Stimulated activated CD4-positive, alpha-beta T cell treated with anti-CD3 and anti-CD28 coated beads, Interleukin-15, amount 100 ng/mL, for 48 hours (primary cell): Measurements from ENCODE around the gene MDH2.
"Not testable (repeated sequence)": the region's sequence is repeated elsewhere in the genome, so short reads cannot be mapped to it uniquely, and the experiment has no call there.

ENCODE experiments used
- DNase-seq, 2 donors: peaks; one replicate each; pipeline ENCODE4 v3.0.0-alpha.2; 2020; ENCODE audit warnings: low read depth in 2 of 2

The MDH2 gene, protein sequence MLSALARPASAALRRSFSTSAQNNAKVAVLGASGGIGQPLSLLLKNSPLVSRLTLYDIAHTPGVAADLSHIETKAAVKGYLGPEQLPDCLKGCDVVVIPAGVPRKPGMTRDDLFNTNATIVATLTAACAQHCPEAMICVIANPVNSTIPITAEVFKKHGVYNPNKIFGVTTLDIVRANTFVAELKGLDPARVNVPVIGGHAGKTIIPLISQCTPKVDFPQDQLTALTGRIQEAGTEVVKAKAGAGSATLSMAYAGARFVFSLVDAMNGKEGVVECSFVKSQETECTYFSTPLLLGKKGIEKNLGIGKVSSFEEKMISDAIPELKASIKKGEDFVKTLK

GRCh38 chr7:76047811-76048667, at the start of gene MDH2, which contains the start of gene STYXL1:
Gene MDH2, plus strand, starts transcription at chr7:76048106. Its CDS starts 55 bp downstream, at chr7:76048161.
Gene STYXL1, minus strand, starts transcription at chr7:76048000. Its CDS starts 17,477 bp downstream, at chr7:76030523.
- DNase-seq = peak; percentile 86 to 88

GRCh38 chr7:76000566-76000965, 47.3 kb upstream of the MDH2 start:
- DNase-seq = no peak

- no peak for DNase-seq
Measured at GRCh38 chr7:76002139-76002538, 45.8 kb upstream of the MDH2 start.

DNA sequence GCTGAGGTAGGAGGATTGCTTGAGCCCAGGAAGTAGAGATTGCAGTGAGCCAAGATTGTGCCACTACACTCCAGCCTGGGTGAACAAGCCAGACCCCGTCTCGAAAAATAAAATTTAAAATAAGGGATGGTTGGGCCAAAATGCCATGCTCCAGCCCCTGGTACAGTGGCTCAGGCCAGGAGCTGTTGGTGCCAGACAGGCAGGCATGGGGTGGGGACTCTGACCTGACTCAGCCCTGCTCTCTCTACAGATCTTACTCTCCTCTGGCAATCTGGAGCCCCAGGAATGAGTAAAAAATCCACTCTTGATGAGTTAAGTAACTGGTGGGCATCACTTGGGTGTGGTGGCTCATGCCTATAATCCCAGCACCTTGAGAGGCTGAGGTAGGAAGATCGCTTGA, 45.1 kb upstream of the MDH2 start:
- no peak for DNase-seq

DNA sequence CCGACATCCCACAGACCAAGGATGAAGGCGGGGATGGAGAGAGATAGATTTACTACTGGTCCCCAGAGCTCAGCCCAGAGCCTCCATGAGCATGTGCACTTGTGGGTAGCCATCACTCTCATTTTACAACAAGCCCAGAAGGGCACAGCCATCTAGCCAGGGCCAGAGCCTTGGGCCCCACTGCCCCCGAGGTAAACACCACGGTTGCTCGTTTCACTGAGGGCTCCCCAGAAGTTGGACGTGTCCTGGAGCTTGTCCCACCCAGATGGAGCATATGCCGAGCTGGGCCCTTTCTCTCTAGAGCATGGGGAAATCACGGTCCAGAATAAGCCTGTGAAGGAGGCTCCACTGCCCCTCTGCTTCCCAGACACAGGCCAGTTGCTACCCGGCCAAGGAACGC, 44.6 kb upstream of the MDH2 start:
- no peak for DNase-seq

GRCh38 chr7:76005004-76005403, 42.9 kb upstream of the MDH2 start:
- not testable (repeated sequence) for DNase-seq

GRCh38 chr7:76008156-76008687, 39.7 kb upstream of the MDH2 start:
- DNase-seq = no peak

- DNase-seq = no peak
Measured at GRCh38 chr7:76009672-76010600, 38.0 kb upstream of the MDH2 start.

GRCh38 chr7:76011442-76011861, 36.5 kb upstream of the MDH2 start:
- DNase-seq = no peak

GRCh38 chr7:76016191-76016947, 31.5 kb upstream of the MDH2 start:
- DNase-seq = no peak

DNA sequence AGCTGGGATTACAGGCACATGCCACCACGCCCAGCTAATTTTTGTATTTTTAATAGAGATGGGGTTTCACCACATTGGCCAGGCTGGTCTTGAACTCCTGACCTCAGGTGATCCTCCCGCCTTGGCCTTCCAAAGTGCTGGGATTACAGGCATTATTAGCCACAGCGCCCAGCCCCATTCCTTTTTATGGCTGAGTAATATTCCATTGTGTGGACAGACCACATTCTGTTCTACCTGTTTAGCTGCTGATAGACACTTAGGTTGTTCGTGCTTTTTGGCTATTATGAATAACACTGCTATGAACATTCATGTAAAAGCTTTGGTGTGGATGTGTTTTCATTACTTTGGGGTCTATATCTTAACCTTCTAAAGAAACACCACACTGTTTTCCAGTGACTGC, 29.4 kb upstream of the MDH2 start:
- DNase-seq = not testable (repeated sequence)

- peak; percentile 32 to 57 for DNase-seq
Measured at GRCh38 chr7:76020031-76020714, 27.7 kb upstream of the MDH2 start.

- DNase-seq = no peak
Measured at GRCh38 chr7:76022026-76022780, 25.7 kb upstream of the MDH2 start.

GRCh38 chr7:76023002-76023401, 24.9 kb upstream of the MDH2 start:
- DNase-seq = no peak

GRCh38 chr7:76029682-76030081, 18.2 kb upstream of the MDH2 start:
- not testable (repeated sequence) for DNase-seq

- DNase-seq = no peak
Measured at GRCh38 chr7:76031964-76032363, 15.9 kb upstream of the MDH2 start.

DNA sequence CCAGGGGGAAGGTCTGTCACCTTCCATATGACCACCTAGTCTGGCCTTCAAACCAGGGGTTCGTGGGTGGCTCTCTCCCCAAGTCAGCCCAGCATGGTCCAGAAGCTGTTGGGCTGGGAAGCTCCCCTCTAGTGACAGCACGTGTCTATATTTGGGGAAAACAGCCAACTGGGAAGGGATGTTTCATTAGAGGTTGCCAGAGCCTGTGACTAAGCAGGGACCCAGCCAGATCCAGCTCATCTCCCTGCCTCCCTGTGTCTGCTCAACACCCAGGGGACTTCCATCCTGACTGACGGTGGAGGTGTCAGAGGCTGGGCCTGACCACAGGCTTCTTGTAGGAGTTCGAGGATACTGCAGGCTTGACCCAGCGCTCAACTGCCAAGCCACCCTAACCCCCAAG, 10.6 kb upstream of the MDH2 start:
- no peak for DNase-seq

- no peak for DNase-seq
Measured at GRCh38 chr7:76040126-76040525, 7.8 kb upstream of the MDH2 start.

DNA sequence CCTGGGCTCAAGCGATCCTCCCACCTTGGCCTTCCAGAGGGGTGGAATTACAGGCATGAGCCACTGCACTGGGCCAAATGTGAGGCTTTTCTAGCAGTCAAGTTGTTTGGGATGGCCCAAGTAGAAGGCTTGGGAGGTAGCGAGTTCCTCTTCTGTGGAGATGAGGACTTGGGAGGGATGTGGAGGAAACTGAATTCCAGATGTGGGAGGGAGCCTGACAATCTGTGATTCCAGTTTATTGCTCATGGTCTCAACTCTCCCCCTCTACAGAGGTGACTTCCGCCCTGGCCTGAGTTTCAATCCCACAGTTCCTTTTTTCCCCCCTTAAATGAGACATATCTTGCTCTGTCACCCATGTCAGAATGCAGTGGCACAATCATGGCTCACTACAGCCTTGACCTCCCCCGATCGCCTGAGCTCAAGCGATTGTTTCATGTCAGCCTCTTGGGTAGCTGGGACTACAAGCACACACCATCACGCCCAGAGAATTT, 3.5 kb upstream of the MDH2 start:
- DNase-seq = no peak
